ENCODE measurements around the gene TTI1. TPM values are rescaled to one million over a fixed set of nuclear protein-coding genes. Genes with fewer than 3 reads are reported as not detected.
"Not testable (repeated sequence)": the region's sequence is repeated elsewhere in the genome, so short reads cannot be mapped to it uniquely, and the experiment has no call there.

Gene TTI1
- total RNA-seq, 1 donor from 2014 or later, result 22.4 TPM

DNA sequence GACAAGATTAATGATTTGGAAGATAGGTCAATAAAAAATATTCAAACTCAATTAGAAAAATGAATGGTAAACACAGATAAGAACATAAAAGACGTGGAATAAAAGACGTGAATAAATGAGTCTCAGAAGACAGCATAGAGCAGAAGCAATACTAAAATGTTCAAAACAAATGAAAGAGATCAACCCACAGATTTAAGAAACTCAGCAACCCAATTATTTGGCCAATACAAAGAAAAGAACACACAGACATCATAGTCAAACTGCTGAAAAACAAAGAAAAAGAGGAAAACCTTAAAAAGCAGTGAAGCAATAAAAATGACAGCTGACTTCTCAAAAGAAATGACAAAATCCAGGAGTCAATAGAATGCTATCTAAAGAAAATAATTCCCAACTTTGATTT is 14.9 kb downstream of the TTI1 start:
- Histone ChIP-seq H3K4me1 (ENCODE audit: control insufficient read depth in 3 of 3, insufficient read depth in 3 of 3, low read length in 3 of 3) (peaks cover 5 to 15% (median 6%) of the 10 kb centered on the region in 3 donors), H3K9me3 (ENCODE audit: control insufficient read depth in 3 of 3, low read length in 3 of 3) (no peaks in the 10 kb centered on the region), H3K27me3 (ENCODE audit: control insufficient read depth in 3 of 3, insufficient read depth in 3 of 3, low read length in 3 of 3) (no peaks in the 10 kb centered on the region), H3K4me3 (ENCODE audit: low read length in 3 of 3) (no peak overlapping the region), H3K9ac (ENCODE audit: low read depth in 1 of 3, low read length in 3 of 3) (no peak overlapping the region), H3K27ac (ENCODE audit: low read depth, low read length) (no peak overlapping the region), H3K36me3 (ENCODE audit: control insufficient read depth in 3 of 3, insufficient read depth in 3 of 3, low read length in 3 of 3) (peaks cover 0 to 35% (median 22%) of the 10 kb centered on the region in 3 donors)

DNA sequence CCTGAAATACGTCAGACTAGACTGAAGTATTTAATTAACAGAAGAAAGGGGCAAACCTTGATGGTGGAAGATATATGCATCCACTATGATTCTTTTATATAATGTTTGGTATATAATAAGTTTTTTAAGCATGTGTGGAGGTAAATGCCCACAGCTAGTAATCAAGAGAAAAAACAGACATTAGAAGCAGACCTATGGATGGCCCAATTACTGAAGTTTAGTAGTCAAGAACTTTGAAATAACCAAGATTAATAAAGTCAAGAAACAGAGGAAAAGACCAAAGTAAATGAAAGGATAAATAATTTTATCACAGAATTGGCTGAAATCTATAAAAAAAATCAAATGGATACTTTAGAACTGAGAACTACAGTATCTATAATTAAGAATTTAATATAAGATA is 15.3 kb downstream of the TTI1 start:
- H3K9me3 ChIP-seq (ENCODE audit: control insufficient read depth in 3 of 3, low read length in 3 of 3), result no peaks in the 10 kb centered on the region
- no peak overlapping the region for H3K4me3 ChIP-seq (ENCODE audit: low read length in 3 of 3)
- no peak overlapping the region for H3K9ac ChIP-seq (ENCODE audit: low read depth in 1 of 3, low read length in 3 of 3)
- no peak overlapping the region for H3K27ac ChIP-seq (ENCODE audit: low read depth, low read length)
- peaks cover 8 to 16% (median 11%) of the 10 kb centered on the region in 3 donors for H3K4me1 ChIP-seq (ENCODE audit: control insufficient read depth in 3 of 3, insufficient read depth in 3 of 3, low read length in 3 of 3)
- no peaks in the 10 kb centered on the region for H3K27me3 ChIP-seq (ENCODE audit: control insufficient read depth in 3 of 3, insufficient read depth in 3 of 3, low read length in 3 of 3)
- peaks cover 0 to 39% (median 25%) of the 10 kb centered on the region in 3 donors for H3K36me3 ChIP-seq (ENCODE audit: control insufficient read depth in 3 of 3, insufficient read depth in 3 of 3, low read length in 3 of 3)

DNA sequence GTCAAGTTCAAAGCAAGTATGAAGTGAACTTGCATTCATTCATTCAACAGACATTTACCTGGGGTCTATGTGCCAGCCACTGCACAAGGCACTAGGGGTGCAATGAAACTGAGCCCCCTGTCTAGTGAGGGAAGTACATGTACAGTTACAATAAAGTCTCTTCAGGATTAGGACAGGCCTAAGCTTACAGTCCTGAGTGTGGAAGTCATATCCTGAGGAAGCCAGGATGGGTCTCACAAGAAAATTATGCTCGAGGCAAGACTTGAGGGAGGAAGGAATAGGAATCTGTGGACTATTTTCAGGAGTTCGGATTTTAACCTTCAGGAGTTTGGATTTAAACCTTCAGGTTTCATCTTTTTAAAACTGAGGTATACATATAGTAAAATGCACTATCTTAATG is 19.4 kb downstream of the TTI1 start:
- Histone ChIP-seq H3K27me3 (ENCODE audit: control insufficient read depth in 3 of 3, insufficient read depth in 3 of 3, low read length in 3 of 3) (no peaks in the 10 kb centered on the region), H3K9ac (ENCODE audit: low read depth in 1 of 3, low read length in 3 of 3) (no peak overlapping the region), H3K27ac (ENCODE audit: low read depth, low read length) (no peak overlapping the region), H3K9me3 (ENCODE audit: control insufficient read depth in 3 of 3, low read length in 3 of 3) (no peaks in the 10 kb centered on the region), H3K4me1 (ENCODE audit: control insufficient read depth in 3 of 3, insufficient read depth in 3 of 3, low read length in 3 of 3) (peaks cover 16 to 23% (median 20%) of the 10 kb centered on the region in 3 donors), H3K4me3 (ENCODE audit: low read length in 3 of 3) (no peak overlapping the region), H3K36me3 (ENCODE audit: control insufficient read depth in 3 of 3, insufficient read depth in 3 of 3, low read length in 3 of 3) (peaks cover 6 to 59% (median 34%) of the 10 kb centered on the region in 3 donors)

DNA sequence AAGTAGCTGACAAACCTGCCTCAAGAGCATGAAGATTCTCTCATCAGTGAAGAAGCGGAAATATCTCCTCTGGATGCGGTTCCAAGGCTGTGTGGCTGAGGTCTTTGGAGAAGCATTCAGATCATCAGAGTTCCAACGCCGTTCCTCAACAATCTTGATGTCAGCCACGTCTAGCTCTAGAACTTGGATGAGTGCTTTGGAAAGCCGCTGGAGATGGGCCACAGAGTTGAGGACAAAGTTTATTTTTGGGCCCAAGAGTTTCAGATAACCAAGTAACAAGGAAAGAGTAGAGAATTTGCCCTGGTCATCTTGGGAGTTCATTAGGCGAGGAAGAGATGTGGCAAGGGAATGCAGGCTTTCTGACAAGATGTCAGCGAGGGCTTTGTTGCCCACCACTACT is 20.9 kb downstream of the TTI1 start:
- H3K4me1 ChIP-seq (ENCODE audit: control insufficient read depth in 3 of 3, insufficient read depth in 3 of 3, low read length in 3 of 3), result peaks cover 16 to 23% (median 20%) of the 10 kb centered on the region in 3 donors
- peaks cover 6 to 47% (median 21%) of the 10 kb centered on the region in 3 donors for H3K36me3 ChIP-seq (ENCODE audit: control insufficient read depth in 3 of 3, insufficient read depth in 3 of 3, low read length in 3 of 3)
- H3K27ac ChIP-seq (ENCODE audit: low read depth, low read length), result no peak overlapping the region
- no peaks in the 10 kb centered on the region for H3K9me3 ChIP-seq (ENCODE audit: control insufficient read depth in 3 of 3, low read length in 3 of 3)
- H3K27me3 ChIP-seq (ENCODE audit: control insufficient read depth in 3 of 3, insufficient read depth in 3 of 3, low read length in 3 of 3), result no peaks in the 10 kb centered on the region
- H3K9ac ChIP-seq (ENCODE audit: low read depth in 1 of 3, low read length in 3 of 3), result no peak overlapping the region
- no peak overlapping the region for H3K4me3 ChIP-seq (ENCODE audit: low read length in 3 of 3)

GRCh38 chr20:38011696-38012095 is 21.6 kb downstream of the TTI1 start:
- Histone ChIP-seq H3K9ac (ENCODE audit: low read depth in 1 of 3, low read length in 3 of 3) (no peak overlapping the region), H3K4me1 (ENCODE audit: control insufficient read depth in 3 of 3, insufficient read depth in 3 of 3, low read length in 3 of 3) (peaks cover 16 to 23% (median 20%) of the 10 kb centered on the region in 3 donors), H3K27ac (ENCODE audit: low read depth, low read length) (no peak overlapping the region), H3K9me3 (ENCODE audit: control insufficient read depth in 3 of 3, low read length in 3 of 3) (no peaks in the 10 kb centered on the region), H3K27me3 (ENCODE audit: control insufficient read depth in 3 of 3, insufficient read depth in 3 of 3, low read length in 3 of 3) (no peaks in the 10 kb centered on the region), H3K4me3 (ENCODE audit: low read length in 3 of 3) (no peak overlapping the region), H3K36me3 (ENCODE audit: control insufficient read depth in 3 of 3, insufficient read depth in 3 of 3, low read length in 3 of 3) (peaks cover 6 to 40% (median 17%) of the 10 kb centered on the region in 3 donors)

DNA sequence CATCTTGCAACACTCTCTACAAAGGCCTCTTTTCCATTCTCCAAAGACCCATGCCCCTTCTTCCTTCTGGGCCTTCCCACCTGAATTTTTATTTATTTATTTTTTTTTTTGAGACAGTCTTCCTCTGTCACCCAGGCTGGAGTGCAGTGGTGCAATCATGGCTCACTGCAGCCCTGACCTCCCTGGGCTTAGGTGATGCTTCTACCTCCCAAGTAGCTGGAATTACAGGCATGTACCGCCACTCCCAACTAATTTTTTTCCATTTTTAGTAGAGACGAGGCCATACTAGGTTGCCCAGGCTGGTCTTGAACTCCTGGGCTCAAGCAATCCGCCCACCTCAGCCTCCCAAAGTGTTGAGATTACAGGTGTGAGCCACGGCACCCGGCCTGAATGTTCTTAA is 23.8 kb downstream of the TTI1 start:
- not testable (repeated sequence) for H3K9ac ChIP-seq (ENCODE audit: low read depth in 1 of 3, low read length in 3 of 3); H3K9me3 ChIP-seq (ENCODE audit: control insufficient read depth in 3 of 3, low read length in 3 of 3); H3K4me3 ChIP-seq (ENCODE audit: low read length in 3 of 3); H3K27me3 ChIP-seq (ENCODE audit: control insufficient read depth in 3 of 3, insufficient read depth in 3 of 3, low read length in 3 of 3); H3K27ac ChIP-seq (ENCODE audit: low read depth, low read length)
- H3K4me1 ChIP-seq (ENCODE audit: control insufficient read depth in 3 of 3, insufficient read depth in 3 of 3, low read length in 3 of 3), result peaks cover 16 to 23% (median 20%) of the 10 kb centered on the region in 3 donors
- H3K36me3 ChIP-seq (ENCODE audit: control insufficient read depth in 3 of 3, insufficient read depth in 3 of 3, low read length in 3 of 3), result peaks cover 6 to 31% (median 21%) of the 10 kb centered on the region in 3 donors

DNA sequence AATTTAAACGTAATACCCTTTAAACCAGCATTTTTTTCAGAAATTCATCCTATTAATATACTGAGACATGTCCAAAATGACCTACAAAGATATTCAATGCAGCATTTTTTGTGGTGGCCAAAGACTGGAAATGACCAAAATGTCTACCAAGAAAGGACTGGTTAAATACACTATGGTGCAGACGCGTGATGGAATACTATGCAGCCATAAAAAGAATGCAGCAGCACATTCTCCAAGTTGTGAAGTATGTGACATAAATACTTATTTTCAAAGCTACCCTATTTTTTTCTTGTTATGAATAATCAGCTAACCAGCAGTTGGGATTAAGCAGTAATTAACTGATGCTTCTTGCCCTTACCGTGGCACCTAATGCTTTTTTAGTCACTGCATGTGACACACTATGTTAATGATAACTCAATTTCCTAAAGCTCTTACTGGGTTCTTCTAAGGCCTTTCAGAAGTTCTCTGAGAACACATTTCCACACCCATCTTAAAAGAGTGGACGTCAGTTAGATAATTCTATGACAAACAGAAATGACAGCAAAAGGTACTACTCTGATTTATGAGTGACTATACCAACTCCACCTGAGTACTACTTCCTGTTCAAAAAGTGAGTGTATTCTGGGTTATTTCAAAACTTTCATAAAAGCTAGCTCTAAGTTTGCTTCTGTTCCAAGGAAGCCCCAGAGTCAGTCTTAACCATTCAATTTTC is 24.9 kb downstream of the TTI1 start:
- no peak overlapping the region for H3K9ac ChIP-seq (ENCODE audit: low read depth in 1 of 3, low read length in 3 of 3)
- H3K4me1 ChIP-seq (ENCODE audit: control insufficient read depth in 3 of 3, insufficient read depth in 3 of 3, low read length in 3 of 3), result peaks cover 11 to 22% (median 17%) of the 10 kb centered on the region in 3 donors
- H3K9me3 ChIP-seq (ENCODE audit: control insufficient read depth in 3 of 3, low read length in 3 of 3), result no peaks in the 10 kb centered on the region
- H3K4me3 ChIP-seq (ENCODE audit: low read length in 3 of 3), result no peak overlapping the region
- peaks cover 6 to 34% (median 25%) of the 10 kb centered on the region in 3 donors for H3K36me3 ChIP-seq (ENCODE audit: control insufficient read depth in 3 of 3, insufficient read depth in 3 of 3, low read length in 3 of 3)
- H3K27ac ChIP-seq (ENCODE audit: low read depth, low read length), result no peak overlapping the region
- H3K27me3 ChIP-seq (ENCODE audit: control insufficient read depth in 3 of 3, insufficient read depth in 3 of 3, low read length in 3 of 3), result no peaks in the 10 kb centered on the region

GRCh38 chr20:38007526-38007925 is 25.7 kb downstream of the TTI1 start:
- H3K9me3 ChIP-seq (ENCODE audit: control insufficient read depth in 3 of 3, low read length in 3 of 3), result no peaks in the 10 kb centered on the region
- H3K27ac ChIP-seq (ENCODE audit: low read depth, low read length), result no peak overlapping the region
- H3K4me1 ChIP-seq (ENCODE audit: control insufficient read depth in 3 of 3, insufficient read depth in 3 of 3, low read length in 3 of 3), result peaks cover 3 to 13% (median 8%) of the 10 kb centered on the region in 3 donors
- H3K36me3 ChIP-seq (ENCODE audit: control insufficient read depth in 3 of 3, insufficient read depth in 3 of 3, low read length in 3 of 3), result peaks cover 7 to 26% (median 25%) of the 10 kb centered on the region in 3 donors
- H3K4me3 ChIP-seq (ENCODE audit: low read length in 3 of 3), result no peak overlapping the region
- H3K27me3 ChIP-seq (ENCODE audit: control insufficient read depth in 3 of 3, insufficient read depth in 3 of 3, low read length in 3 of 3), result no peaks in the 10 kb centered on the region
- no peak overlapping the region for H3K9ac ChIP-seq (ENCODE audit: low read depth in 1 of 3, low read length in 3 of 3)

GRCh38 chr20:38005903-38006302 is 27.4 kb downstream of the TTI1 start:
- no peak overlapping the region for H3K27ac ChIP-seq (ENCODE audit: low read depth, low read length)
- no peak overlapping the region for H3K4me3 ChIP-seq (ENCODE audit: low read length in 3 of 3)
- H3K9me3 ChIP-seq (ENCODE audit: control insufficient read depth in 3 of 3, low read length in 3 of 3), result no peaks in the 10 kb centered on the region
- no peak overlapping the region for H3K9ac ChIP-seq (ENCODE audit: low read depth in 1 of 3, low read length in 3 of 3)
- no peaks in the 10 kb centered on the region for H3K27me3 ChIP-seq (ENCODE audit: control insufficient read depth in 3 of 3, insufficient read depth in 3 of 3, low read length in 3 of 3)
- H3K4me1 ChIP-seq (ENCODE audit: control insufficient read depth in 3 of 3, insufficient read depth in 3 of 3, low read length in 3 of 3), result no peaks in the 10 kb centered on the region
- H3K36me3 ChIP-seq (ENCODE audit: control insufficient read depth in 3 of 3, insufficient read depth in 3 of 3, low read length in 3 of 3), result peaks cover 10 to 31% (median 22%) of the 10 kb centered on the region in 3 donors

DNA sequence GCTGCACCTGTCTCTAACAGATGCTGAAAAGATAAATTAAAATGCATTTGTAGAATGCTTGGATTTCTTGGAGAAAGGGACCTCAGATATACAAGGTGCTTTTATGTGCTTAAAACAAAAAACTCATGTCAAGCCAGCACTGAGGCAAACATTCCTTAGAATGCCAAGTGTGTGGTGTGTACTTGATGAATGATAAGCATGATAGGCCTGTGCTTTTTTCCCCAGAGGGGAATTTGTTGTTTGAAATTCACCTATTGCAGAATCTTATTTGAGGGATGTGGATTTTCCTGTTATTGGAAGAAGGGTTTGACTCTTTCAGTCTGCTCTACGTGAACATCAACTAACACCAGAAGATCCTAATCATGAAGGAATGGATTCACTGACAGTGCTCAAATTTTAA is 28.8 kb downstream of the TTI1 start:
- peaks cover 23 to 44% (median 33%) of the 10 kb centered on the region in 3 donors for H3K36me3 ChIP-seq (ENCODE audit: control insufficient read depth in 3 of 3, insufficient read depth in 3 of 3, low read length in 3 of 3)
- no peak overlapping the region for H3K27ac ChIP-seq (ENCODE audit: low read depth, low read length)
- no peaks in the 10 kb centered on the region for H3K9me3 ChIP-seq (ENCODE audit: control insufficient read depth in 3 of 3, low read length in 3 of 3)
- H3K4me1 ChIP-seq (ENCODE audit: control insufficient read depth in 3 of 3, insufficient read depth in 3 of 3, low read length in 3 of 3), result no peaks in the 10 kb centered on the region
- H3K9ac ChIP-seq (ENCODE audit: low read depth in 1 of 3, low read length in 3 of 3), result no peak overlapping the region
- H3K27me3 ChIP-seq (ENCODE audit: control insufficient read depth in 3 of 3, insufficient read depth in 3 of 3, low read length in 3 of 3), result no peaks in the 10 kb centered on the region
- H3K4me3 ChIP-seq (ENCODE audit: low read length in 3 of 3), result no peak overlapping the region
